ENCODE results near the gene NFIX. TPM values are rescaled to one million over a fixed set of nuclear protein-coding genes. Genes with fewer than 3 reads are reported as not detected.

NFIX gene
- total and polyA plus RNA-seq, 2 of the 13 experiments (the other 11 are each of a cell fraction or from before 2014, with no cell fraction given): 3.4 to 5.4 TPM

DNA sequence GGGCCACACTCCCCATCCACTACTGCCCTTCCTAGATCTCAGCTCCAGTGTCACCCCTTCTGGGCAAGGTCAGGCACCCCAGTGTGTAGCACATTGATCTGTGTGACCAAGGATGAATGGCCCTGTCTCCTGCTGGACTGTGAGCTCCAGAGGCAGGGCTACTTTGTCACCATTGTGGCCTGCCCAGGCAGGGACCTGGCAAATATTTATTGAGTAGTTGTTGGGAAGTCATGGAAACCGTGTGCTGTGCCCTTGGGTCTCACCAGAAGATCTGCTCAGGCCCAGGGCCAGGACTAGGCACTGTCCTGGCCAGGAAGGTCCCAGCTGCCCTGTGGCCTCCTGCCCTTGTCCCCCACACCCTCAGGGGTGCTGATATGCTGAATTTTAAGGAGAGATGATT, 133.3 kb downstream of the NFIX start (continued):
- no peak for TF ChIP-seq GATAD1 (CRISPR knock-in tag; IDR thresholded peaks at IDR 0.05)
- TF ChIP-seq ESRRA (CRISPR knock-in tag; IDR thresholded peaks at IDR 0.05; ENCODE audit: low read depth): peak; percentile 93
- no peak for TF ChIP-seq ZNF772 (CRISPR knock-in tag; IDR thresholded peaks at IDR 0.05)
- no peak for TF ChIP-seq NFATC3 (CRISPR knock-in tag; IDR thresholded peaks at IDR 0.05)
- TF ChIP-seq, protein P1, sequence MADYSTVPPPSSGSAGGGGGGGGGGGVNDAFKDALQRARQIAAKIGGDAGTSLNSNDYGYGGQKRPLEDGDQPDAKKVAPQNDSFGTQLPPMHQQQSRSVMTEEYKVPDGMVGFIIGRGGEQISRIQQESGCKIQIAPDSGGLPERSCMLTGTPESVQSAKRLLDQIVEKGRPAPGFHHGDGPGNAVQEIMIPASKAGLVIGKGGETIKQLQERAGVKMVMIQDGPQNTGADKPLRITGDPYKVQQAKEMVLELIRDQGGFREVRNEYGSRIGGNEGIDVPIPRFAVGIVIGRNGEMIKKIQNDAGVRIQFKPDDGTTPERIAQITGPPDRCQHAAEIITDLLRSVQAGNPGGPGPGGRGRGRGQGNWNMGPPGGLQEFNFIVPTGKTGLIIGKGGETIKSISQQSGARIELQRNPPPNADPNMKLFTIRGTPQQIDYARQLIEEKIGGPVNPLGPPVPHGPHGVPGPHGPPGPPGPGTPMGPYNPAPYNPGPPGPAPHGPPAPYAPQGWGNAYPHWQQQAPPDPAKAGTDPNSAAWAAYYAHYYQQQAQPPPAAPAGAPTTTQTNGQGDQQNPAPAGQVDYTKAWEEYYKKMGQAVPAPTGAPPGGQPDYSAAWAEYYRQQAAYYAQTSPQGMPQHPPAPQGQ (CRISPR knock-in tag; IDR thresholded peaks at IDR 0.05; ENCODE audit: borderline replicate concordance): no peak
- no peak for TF ChIP-seq ZSCAN20 (CRISPR knock-in tag; IDR thresholded peaks at IDR 0.05; ENCODE audit: borderline replicate concordance)
- TF ChIP-seq, protein P2, sequence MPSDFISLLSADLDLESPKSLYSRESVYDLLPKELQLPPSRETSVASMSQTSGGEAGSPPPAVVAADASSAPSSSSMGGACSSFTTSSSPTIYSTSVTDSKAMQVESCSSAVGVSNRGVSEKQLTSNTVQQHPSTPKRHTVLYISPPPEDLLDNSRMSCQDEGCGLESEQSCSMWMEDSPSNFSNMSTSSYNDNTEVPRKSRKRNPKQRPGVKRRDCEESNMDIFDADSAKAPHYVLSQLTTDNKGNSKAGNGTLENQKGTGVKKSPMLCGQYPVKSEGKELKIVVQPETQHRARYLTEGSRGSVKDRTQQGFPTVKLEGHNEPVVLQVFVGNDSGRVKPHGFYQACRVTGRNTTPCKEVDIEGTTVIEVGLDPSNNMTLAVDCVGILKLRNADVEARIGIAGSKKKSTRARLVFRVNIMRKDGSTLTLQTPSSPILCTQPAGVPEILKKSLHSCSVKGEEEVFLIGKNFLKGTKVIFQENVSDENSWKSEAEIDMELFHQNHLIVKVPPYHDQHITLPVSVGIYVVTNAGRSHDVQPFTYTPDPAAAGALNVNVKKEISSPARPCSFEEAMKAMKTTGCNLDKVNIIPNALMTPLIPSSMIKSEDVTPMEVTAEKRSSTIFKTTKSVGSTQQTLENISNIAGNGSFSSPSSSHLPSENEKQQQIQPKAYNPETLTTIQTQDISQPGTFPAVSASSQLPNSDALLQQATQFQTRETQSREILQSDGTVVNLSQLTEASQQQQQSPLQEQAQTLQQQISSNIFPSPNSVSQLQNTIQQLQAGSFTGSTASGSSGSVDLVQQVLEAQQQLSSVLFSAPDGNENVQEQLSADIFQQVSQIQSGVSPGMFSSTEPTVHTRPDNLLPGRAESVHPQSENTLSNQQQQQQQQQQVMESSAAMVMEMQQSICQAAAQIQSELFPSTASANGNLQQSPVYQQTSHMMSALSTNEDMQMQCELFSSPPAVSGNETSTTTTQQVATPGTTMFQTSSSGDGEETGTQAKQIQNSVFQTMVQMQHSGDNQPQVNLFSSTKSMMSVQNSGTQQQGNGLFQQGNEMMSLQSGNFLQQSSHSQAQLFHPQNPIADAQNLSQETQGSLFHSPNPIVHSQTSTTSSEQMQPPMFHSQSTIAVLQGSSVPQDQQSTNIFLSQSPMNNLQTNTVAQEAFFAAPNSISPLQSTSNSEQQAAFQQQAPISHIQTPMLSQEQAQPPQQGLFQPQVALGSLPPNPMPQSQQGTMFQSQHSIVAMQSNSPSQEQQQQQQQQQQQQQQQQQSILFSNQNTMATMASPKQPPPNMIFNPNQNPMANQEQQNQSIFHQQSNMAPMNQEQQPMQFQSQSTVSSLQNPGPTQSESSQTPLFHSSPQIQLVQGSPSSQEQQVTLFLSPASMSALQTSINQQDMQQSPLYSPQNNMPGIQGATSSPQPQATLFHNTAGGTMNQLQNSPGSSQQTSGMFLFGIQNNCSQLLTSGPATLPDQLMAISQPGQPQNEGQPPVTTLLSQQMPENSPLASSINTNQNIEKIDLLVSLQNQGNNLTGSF (CRISPR knock-in tag; IDR thresholded peaks at IDR 0.05): no peak
- no peak for TF ChIP-seq MTA3 (CRISPR knock-in tag; IDR thresholded peaks at IDR 0.05)
- no peak for TF ChIP-seq RORA (CRISPR knock-in tag; IDR thresholded peaks at IDR 0.05)
- no peak for TF ChIP-seq ZNF510 (CRISPR knock-in tag; IDR thresholded peaks at IDR 0.05; ENCODE audit: low read depth)
- TF ChIP-seq SP140L (CRISPR knock-in tag; IDR thresholded peaks at IDR 0.05; ENCODE audit: borderline replicate concordance): no peak
- TF ChIP-seq HMGA1 (CRISPR knock-in tag; conservative IDR thresholded peaks at IDR 0.05): no peak
- no peak for TF ChIP-seq SMAD3 (CRISPR knock-in tag; IDR thresholded peaks at IDR 0.05)
- TF ChIP-seq, protein P3, sequence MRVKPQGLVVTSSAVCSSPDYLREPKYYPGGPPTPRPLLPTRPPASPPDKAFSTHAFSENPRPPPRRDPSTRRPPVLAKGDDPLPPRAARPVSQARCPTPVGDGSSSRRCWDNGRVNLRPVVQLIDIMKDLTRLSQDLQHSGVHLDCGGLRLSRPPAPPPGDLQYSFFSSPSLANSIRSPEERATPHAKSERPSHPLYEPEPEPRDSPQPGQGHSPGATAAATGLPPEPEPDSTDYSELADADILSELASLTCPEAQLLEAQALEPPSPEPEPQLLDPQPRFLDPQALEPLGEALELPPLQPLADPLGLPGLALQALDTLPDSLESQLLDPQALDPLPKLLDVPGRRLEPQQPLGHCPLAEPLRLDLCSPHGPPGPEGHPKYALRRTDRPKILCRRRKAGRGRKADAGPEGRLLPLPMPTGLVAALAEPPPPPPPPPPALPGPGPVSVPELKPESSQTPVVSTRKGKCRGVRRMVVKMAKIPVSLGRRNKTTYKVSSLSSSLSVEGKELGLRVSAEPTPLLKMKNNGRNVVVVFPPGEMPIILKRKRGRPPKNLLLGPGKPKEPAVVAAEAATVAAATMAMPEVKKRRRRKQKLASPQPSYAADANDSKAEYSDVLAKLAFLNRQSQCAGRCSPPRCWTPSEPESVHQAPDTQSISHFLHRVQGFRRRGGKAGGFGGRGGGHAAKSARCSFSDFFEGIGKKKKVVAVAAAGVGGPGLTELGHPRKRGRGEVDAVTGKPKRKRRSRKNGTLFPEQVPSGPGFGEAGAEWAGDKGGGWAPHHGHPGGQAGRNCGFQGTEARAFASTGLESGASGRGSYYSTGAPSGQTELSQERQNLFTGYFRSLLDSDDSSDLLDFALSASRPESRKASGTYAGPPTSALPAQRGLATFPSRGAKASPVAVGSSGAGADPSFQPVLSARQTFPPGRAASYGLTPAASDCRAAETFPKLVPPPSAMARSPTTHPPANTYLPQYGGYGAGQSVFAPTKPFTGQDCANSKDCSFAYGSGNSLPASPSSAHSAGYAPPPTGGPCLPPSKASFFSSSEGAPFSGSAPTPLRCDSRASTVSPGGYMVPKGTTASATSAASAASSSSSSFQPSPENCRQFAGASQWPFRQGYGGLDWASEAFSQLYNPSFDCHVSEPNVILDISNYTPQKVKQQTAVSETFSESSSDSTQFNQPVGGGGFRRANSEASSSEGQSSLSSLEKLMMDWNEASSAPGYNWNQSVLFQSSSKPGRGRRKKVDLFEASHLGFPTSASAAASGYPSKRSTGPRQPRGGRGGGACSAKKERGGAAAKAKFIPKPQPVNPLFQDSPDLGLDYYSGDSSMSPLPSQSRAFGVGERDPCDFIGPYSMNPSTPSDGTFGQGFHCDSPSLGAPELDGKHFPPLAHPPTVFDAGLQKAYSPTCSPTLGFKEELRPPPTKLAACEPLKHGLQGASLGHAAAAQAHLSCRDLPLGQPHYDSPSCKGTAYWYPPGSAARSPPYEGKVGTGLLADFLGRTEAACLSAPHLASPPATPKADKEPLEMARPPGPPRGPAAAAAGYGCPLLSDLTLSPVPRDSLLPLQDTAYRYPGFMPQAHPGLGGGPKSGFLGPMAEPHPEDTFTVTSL (CRISPR knock-in tag; IDR thresholded peaks at IDR 0.05; ENCODE audit: borderline replicate concordance): no peak
- no peak for TF ChIP-seq JUN (CRISPR knock-in tag; IDR thresholded peaks at IDR 0.05)
- no peak for TF ChIP-seq AGO2 (optimal IDR thresholded peaks at IDR 0.05; ENCODE audit: low read depth, low read length)
- no peak for TF ChIP-seq ZNF562 (CRISPR knock-in tag; IDR thresholded peaks at IDR 0.05; ENCODE audit: borderline replicate concordance)
- no peak for TF ChIP-seq SCMH1 (CRISPR knock-in tag; IDR thresholded peaks at IDR 0.05; ENCODE audit: borderline replicate concordance)
- TF ChIP-seq ZNF546 (CRISPR knock-in tag; conservative IDR thresholded peaks at IDR 0.05): no peak
